IPS-18c (cell line): ENCODE results near the gene ZMIZ1.

ENCODE experiments used
- H3K4me3 ChIP-seq: 2 replicates; pipeline ENCODE4 v1.7.0; 2013; ENCODE audit warnings: low read depth, mild to moderate bottlenecking, low read length, moderate library complexity; ENCODE audit not compliant: insufficient read depth
- H3K9me3 ChIP-seq: one replicate; pipeline ENCODE4 v1.6.1; 2013; ENCODE audit warnings: mild to moderate bottlenecking, low read length, moderate library complexity; ENCODE audit not compliant: control insufficient read depth, insufficient read depth

The ZMIZ1 gene

DNA sequence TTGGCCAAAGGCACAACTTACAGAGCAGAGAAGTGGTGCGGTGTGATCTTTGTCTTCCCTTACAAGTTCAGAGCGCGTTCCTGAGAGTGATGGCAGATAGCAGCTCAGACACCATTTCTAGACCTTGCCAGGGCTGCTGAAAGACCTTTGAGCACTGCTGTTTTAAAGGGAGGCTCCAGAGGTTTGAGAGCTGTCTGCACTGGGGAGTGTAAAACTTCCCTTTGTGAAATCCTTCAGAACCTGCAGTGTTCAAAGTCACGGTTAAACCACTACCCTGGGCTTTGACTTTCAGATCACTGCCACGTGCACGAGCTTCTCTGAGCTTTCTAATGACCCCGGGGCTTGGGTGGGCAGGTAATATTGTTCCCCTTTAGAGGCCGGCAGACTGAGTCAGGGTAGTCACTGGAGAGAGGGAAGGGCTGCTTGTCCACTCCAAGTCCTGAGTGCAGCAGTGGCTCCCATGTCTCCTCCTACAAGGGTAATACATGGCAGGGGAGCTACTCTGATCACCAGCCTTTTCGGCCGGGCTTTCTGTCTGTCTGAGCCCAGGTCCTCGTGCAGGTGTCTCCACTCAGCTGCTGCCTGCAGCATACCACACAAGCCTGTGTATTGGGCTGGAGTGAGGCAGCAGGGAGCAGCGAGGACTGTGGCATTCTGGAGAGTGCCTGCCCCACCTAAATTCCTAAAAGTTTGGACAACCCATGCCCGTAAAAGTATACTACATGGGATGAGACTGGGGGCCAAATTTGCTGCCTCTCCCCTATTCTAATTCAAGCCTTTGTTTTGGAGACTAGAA, 63.3 kb downstream of the ZMIZ1 start:
- Histone ChIP-seq H3K9me3 (no peaks in the 10 kb centered on the region), H3K4me3 (no peak overlapping the region)

DNA sequence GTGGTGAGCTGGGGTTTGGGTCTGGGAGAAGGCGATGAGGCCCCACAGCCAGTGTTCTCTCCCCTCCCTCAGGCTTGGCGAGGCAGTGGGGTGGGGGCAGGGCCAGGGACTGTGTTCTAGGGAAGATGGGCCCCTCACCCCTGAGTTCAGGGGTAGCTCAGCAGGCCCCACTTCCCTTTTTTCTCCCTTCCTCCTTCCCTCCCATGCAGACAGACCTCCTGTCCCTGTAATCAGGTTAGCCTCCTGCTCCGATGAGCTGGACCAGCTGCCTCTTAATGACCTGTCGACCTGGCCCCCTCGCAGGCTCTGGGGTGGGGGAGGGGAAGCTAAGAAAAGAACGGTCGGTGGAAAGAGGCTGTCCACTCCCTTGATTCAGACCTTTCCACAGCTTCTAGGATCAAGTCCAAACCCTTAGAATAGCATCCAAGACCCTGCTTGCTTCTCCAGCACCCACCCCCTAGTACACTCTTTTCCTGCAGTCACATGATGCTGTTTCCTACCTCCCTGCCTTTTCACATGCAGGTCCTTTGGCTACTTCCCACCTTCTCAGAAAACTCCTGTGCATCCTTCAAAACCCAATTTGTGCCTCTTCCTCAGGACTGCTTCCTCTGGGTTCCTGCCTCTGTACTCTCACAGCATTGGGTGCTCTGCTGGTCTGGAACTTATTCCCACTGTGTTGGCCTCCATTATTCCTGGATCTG, 64.1 kb downstream of the ZMIZ1 start:
- Histone ChIP-seq H3K9me3 (no peaks in the 10 kb centered on the region), H3K4me3 (no peak overlapping the region; the same call in 1 of the 2 replicates)

GRCh38 chr10:79133416-79133815, 64.7 kb downstream of the ZMIZ1 start:
- Histone ChIP-seq H3K9me3 (no peaks in the 10 kb centered on the region), H3K4me3 (no peak overlapping the region)

DNA sequence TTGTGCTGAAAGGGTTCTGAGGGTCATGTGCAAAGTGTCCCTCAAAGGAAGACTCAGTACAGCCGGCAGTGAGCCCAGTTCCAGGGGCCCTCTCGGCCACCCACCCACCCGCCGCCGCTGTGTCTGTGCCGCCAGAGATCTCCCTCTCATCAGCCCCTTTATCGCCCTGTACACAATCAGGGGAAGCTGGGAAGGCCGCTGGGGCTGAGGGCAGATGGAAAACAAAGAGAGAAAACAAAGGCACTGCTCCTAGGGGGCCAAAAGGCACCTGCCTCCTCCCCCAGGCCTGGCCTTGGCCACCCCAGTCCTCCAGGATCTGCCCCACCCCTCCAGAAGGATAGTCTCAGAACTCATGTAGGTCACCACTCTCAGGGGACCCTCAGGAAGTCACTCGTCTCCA, 67.0 kb downstream of the ZMIZ1 start:
- H3K4me3 ChIP-seq: no peak overlapping the region
- H3K9me3 ChIP-seq: no peaks in the 10 kb centered on the region

DNA sequence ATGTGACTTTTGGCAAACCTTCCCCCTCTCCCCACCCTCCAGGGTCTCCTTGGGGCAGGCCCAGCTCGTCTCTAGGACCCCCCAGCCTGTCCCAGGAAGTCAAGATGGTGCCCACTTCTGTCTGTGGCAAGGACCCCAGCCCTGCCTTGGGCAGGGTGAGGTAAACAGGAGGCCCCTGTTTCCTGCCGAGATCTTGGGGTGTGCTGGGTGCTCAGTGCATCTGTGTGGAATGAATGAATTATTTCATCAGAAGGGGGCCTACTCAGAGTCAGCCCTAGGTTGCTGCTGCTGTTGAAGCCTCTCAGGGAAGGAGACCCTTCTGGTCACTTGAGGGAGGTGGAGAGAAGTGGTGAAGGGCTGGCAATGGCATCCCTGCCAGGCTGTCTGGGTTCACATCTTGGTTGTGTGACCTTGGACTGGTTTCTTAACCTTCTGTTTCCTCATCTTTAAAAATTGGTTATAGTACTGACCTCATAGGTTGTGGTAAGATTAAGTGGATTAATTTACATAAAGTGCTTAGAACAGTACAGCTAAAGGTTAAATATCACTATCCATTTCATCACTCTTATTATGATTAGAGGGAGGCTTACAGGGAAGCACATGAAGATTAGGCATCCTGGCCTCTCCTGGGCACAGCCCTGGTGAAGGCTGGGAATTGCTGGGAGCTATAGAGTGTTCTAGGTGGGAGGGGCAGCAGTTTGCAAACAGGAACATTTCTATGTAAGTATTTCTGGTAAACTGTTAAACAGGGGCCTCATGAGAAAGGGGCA, 67.7 kb downstream of the ZMIZ1 start:
- H3K9me3 ChIP-seq: no peaks in the 10 kb centered on the region
- no peak overlapping the region for H3K4me3 ChIP-seq

GRCh38 chr10:79137300-79137756, 68.6 kb downstream of the ZMIZ1 start:
- Histone ChIP-seq H3K9me3 (no peaks in the 10 kb centered on the region), H3K4me3 (no peak overlapping the region)

DNA sequence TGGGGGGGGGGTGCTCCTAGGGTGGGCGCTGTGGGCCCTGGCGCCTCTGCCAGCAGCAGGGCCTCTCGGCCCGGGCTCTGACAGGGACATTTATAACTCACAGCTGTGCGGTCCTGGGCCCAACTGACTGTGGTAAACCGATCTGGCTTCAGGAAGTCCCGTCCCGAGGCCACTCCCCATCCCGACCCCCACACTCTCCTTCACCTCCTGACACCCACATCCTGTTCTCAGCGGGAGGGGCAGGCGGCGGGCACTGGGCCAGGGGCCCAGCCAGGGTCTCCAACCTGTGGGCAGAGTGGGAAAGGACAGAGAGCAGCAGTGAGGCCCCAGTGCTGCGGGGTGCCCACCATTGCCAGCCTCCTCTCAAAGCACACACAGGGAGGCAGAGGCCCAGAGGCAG, 69.1 kb downstream of the ZMIZ1 start:
- no peaks in the 10 kb centered on the region for H3K9me3 ChIP-seq
- no peak overlapping the region for H3K4me3 ChIP-seq

GRCh38 chr10:79138449-79139123, 69.8 kb downstream of the ZMIZ1 start:
- H3K9me3 ChIP-seq: no peaks in the 10 kb centered on the region
- H3K4me3 ChIP-seq: no peak overlapping the region

DNA sequence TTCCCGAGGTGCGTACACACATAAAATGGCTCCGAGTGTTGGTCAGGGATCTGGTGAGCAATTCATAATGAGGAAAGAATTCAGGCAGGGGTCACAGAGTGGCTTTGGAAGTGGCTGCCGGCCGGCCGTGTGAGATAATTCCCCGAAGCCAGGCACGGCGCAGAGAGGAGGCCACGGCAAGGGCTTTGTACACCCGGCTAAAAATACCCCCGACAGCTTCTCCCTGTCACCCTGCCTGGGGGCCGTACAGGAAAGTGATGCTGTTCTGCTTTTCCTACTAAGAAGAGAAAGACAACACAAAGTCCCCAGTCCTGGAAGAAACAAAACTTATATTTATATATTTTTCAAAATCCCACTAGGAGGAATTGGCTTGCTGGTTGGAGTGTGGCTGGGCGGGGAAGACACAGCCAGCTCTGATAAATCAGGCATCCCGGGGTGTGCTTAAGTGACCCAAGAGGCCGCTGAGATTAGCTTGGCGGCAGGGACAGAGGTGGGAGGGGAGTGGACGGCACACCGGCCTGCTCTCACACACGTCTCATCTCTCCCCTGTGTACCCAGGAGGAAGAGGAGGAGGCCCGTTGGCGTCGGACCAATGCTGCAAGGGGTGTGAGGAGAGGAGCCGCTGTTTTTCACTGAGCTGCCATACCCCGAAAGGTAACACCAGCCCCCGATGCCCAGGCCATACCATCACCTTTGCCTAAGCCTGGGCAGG, 70.5 kb downstream of the ZMIZ1 start:
- H3K4me3 ChIP-seq: no peak overlapping the region
- no peaks in the 10 kb centered on the region for H3K9me3 ChIP-seq

DNA sequence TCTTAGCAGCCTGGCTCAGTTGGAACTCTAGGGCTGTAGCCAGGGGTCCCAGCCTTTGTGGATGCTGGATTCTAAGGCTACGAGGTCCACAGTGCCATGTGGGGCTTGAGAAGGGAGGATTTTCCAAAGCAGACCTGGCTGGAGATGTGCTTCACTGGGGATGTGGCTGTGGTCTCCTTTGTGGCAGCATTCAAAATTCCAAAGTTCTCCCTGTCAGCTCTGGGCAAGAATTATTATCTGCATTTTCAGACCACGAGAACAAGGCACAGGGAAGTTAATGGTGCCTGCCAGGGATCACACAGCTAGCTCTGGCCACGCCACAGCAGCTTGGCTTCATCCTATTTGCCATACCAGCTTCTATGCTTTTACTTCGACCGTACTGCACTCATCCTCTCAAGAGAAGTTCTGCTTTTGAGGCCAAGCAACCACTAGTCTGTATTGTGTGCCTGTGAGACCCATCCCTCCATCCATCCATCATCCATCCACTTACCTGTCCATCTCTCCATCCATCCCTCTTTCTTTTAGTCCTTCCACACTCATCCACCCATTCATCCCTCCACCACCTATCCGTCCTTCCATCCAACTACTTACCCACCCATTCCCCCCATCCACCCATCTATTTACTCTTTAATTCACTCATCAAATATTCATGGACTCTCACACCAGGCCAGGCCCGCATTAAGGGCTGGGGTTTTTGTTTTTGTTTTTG, 71.5 kb downstream of the ZMIZ1 start:
- Histone ChIP-seq H3K4me3 (no peak overlapping the region), H3K9me3 (no peaks in the 10 kb centered on the region)

GRCh38 chr10:79140855-79141254, 72.1 kb downstream of the ZMIZ1 start:
- H3K4me3 ChIP-seq: no peak overlapping the region

DNA sequence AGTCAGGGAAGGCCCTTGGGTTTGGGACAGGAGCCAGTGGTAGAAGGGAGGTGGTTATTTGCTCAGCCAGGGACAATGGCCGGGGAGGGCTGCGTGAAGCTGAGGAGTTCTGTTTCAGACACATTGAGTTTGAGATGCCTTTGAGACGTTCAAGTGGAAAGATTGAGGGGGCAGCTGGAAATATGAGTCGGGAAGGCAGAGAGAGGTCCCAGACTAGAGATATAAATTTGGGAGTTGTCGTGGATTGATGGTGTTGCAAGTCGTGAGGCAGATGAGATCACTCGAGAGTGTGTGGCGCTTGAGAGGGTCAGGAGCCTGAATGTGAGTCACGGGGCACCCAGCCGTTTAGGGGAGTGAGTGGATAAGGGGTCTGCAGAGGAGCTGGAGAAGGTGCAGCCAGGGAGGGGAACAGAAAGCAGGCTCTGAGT, 73.3 kb downstream of the ZMIZ1 start:
- H3K4me3 ChIP-seq: no peak overlapping the region

More at GRCh38 chr10:79140855-79141254, 72.1 kb downstream of the ZMIZ1 start:
- no peaks in the 10 kb centered on the region for H3K9me3 ChIP-seq

DNA sequence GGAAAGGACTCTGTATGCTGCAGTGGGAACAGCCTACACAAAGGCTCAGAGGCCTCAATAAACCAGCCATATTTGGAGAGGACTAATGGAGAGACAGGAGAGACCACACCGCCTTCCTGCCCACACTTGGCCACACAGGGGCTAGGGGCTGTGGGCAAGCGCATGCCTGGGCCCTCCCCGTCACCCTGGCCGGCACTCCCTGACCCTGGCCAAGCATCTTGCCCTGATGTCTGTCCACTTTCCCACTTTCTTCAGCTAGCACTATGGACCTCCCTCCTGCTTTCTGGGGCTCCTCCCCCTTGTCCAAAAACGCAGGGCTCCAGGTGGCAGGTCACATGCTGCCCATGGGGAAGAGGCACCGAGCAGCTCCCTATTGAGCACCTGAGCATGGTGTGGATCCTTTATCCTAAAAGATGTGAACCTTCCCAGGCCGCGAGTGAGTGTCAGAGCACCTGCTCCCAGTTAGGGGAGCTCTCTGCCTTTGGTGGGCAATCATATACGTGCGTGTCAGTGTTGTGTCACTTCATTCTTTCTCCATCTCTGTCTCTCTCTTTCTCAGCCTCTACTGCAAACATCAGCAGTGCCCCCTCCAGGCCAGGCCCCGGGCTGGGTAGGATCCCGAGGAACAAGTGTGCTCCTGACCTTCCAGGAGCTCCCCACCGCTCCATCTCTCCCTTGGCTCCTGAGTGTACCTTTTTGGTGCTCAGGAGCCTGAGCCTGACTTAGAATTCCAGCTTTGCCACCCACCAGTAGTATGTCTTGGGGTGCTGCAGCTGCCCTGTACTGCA, 74.0 kb downstream of the ZMIZ1 start:
- Histone ChIP-seq H3K4me3 (no peak overlapping the region), H3K9me3 (no peaks in the 10 kb centered on the region)

More for the DNA sequence above, 73.3 kb downstream of the ZMIZ1 start:
- H3K9me3 ChIP-seq: no peaks in the 10 kb centered on the region

GRCh38 chr10:79143879-79144278, 75.1 kb downstream of the ZMIZ1 start:
- Histone ChIP-seq H3K4me3 (no peak overlapping the region), H3K9me3 (no peaks in the 10 kb centered on the region)

DNA sequence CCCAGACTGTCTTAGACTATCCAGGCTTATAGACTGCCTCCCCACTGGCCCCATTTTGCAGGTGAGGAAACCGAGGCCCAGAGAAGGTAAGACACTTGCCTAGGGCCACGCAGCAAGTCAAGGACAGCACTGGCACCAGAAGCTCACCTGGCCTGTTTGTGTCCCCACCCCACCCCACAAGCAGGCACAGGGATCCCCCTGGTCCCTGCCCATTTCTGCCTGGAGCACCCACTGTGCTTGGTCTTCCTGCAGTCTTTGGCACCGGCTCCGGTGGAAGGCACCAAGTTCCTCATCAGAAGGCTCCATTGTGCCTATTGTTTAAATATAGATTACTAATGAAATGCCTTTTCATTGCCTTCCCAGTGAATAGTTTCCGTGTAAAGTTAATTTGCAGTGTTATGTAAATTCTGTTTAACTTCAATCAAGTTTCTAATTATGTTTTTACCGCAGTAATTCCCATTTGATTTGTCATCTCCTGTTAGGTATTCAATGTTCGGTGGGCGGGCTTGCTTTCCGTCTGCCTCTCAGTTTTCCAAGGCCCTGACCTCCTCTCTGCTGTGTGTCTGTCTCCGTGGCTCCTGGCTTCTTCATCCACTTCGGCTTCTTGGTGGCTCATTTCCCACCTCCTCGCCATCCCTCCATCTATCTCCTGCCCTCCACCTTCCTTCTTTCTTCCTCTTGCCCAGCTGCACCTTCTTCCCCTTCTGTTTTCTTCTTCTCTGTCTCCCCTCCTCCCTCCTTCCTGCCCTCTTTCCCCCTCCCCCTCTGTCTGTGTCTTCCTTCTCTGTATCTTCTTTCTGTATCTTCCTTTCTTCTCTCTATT, 75.8 kb downstream of the ZMIZ1 start:
- Histone ChIP-seq H3K9me3 (no peaks in the 10 kb centered on the region), H3K4me3 (peak overlapping the region; percentile 15; the same call in 1 of the 2 replicates)
